ENCODE results near the gene UBL5.

Gene UBL5

GRCh38 chr19:9857076-9857721 lies 29.5 kb downstream of the UBL5 start:
- no peak for DNase-seq

DNA sequence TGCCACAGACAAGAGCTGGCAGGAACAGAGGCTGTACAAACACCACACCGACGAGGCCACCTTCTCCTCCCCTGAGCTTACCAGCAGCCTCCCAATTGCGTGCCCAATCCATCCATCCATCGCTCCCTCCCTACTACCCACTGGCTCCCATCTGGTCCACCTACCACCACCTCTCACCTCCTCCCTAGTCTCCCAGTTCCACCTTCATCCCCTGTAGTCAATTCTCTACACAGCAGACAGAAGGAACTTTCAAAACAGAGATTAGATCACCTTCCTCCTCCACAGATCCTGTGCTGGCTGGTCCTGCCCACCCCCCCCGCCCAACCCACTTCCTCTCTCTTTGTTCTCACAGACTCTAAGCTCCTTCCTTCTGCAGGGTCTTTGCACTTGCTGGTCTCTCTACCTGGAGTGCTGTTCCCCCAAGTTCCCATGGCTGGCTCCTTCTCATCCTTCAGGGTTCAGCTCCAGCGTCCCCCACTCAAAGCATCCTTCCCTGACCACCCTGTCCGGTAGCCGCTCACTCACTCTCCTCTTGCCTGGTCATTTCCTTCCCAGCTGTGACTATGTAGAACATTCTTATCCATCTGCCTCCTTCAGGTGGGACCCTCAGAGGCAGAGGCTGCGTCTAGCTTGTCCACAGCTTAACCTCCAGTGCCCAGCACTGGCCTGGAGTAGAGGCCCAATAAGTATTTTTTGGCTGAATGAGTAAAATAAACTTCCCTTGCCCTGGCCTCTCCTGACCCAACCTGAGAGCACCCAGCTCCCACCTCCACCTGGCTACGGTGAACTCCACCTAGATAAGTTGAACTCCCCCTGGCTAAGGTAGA lies 30.4 kb downstream of the UBL5 start:
- DNase-seq = no peak

DNA sequence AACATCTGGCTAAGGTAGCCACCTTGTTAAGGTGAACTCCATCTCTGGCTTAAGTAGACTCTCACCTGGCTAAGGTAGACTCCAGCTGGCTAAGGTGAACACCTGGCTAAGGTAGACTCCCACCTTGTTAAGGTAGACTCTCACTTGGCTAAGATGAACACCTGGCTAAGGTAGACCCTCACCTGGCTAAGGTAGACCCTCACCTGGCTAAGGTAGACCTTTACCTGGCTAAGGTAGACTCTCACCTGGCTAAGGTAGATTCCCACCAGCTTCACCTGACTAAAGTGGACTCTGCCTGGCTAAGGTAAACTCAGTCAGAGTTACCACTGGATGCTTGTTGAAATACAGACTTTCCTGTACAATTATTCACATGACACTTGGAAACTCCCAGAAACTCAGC lies 31.0 kb downstream of the UBL5 start:
- DNase-seq = no peak

- no peak for DNase-seq
Measured at GRCh38 chr19:9860407-9860806, 32.7 kb downstream of the UBL5 start.

GRCh38 chr19:9861503-9861902 lies 33.8 kb downstream of the UBL5 start:
- DNase-seq = no peak

DNA sequence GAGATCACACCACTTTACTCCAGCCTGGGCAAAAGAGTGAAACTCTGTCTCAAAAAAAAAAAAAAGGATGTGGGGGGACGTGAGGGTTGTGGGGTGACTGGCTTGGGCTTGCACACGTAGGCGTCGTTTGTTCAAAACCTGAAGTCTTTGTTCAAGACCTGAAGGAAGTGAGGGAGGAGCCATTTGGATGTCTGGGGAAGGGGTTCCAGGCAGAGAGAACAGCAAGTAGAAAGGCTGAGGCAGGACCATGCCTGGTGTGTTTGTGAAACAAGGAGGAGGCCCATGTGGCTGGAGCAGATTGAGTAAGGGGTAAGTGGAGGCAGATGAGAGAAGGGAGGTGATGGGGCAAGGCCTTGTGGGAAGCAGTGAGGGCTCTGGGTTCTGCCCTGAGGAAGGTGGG lies 35.2 kb downstream of the UBL5 start:
- DNase-seq = no peak

- DNase-seq = peak; percentile 27
Measured at GRCh38 chr19:9863759-9864158, 36.0 kb downstream of the UBL5 start.

- no peak for DNase-seq
Measured at GRCh38 chr19:9865732-9866501, 38.2 kb downstream of the UBL5 start.

GRCh38 chr19:9868983-9869617 lies 41.4 kb downstream of the UBL5 start:
- DNase-seq = no peak

- DNase-seq = no peak
Measured at GRCh38 chr19:9871626-9872338, 44.1 kb downstream of the UBL5 start.

DNA sequence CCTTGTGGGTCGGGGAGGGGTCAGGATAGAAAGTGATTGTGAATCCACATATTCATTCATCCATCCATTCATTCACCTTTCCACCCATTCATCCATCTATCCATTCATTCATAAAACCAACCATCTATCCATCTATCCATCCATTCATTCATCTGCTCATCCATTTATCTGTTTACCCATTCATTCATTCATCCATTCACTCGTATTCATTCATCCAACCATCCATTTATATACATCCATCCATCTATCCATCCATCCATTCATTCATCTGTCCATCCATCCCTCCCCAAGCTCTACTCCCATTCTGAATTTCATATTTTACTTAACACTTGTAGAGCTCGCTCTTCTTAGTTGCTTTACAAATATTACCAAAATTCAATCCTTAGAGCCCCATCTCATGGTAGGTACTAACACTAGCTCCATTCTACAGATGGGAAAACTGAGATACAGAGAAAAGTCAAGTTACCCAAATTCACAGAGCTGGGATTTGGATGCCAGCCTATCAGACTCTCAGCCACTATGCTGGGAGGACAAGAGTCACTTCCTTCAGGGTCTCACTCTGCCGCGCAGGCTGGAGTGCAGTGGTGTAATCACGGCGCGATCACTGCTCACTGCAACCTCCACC lies 45.0 kb downstream of the UBL5 start:
- DNase-seq = no peak

DNA sequence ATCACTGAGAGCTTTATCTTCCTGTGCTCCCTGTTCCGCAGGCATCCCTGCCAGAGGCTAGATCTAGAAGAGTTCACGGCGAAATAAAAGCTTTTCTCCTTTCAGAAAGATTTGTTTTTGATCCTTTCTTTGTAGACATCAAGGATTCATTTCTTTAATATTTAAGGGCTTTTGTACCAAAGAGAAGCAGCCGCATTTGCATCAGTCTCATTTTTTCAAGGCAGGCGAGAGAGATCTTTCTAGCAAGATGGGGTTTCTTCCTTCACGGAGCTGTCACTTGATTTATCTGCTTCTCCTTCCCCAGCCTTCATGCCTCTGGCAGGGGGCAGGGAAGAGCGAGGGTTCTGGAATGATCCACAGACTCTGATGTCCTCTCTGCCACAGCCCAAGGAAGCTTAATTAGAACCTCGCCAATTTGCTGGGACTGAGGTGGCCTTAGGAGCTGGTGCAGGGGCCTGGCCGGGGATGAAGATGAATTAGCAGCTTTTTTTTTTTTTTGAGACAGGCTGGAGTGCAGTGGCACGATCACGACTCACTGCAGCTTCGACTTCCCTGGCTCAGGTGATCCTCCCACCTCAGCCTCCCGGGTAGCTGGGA lies 47.4 kb downstream of the UBL5 start:
- no peak for DNase-seq

- no peak for DNase-seq
Measured at GRCh38 chr19:9875796-9876195, 48.1 kb downstream of the UBL5 start.

GRCh38 chr19:9877780-9878510 lies 50.2 kb downstream of the UBL5 start:
- DNase-seq = no peak

- no peak for DNase-seq
Measured at GRCh38 chr19:9878511-9879196, 50.9 kb downstream of the UBL5 start.

Data from stimulated activated CD4-positive, alpha-beta T cell treated with anti-CD3 and anti-CD28 coated beads, Interleukin-1b, Interleukin-23, amount 100 ng/mL, for 48 hours (primary cell).